Left renal cortex interstitium (tissue), 4 donors: ENCODE data around the gene NFATC3. TPM values are rescaled to one million over a fixed set of nuclear protein-coding genes. Genes with fewer than 3 reads are reported as not detected.
A peak's percentile ranks its signal among the peaks of the same experiment; 100 is the strongest.

Experiments
- DNase-seq, 4 donors: peaks; one replicate each; pipeline ENCODE4 v3.0.0-alpha.2; 2013; ENCODE audit warnings: low read depth in 4 of 4, low spot score in 2 of 4, missing footprints in 1 of 4
- polyA plus RNA-seq, 4 donors: library from polyadenylated mRNA; unstranded; fragments of 120-200 nt; gene quantifications; one replicate each; pipeline ENCODE4 v1.2.1, GENCODE V29; 2013; ENCODE audit not compliant: insufficient read length in 4 of 4

The NFATC3 gene
- polyA plus RNA-seq, 4 donors: 30.8 to 35.5 (median 32.9) TPM

- no peak for DNase-seq
These were observed 94.7 kb downstream of the NFATC3 start for GRCh38 chr16:68179855-68180254.

GRCh38 chr16:68183046-68183445 is 97.9 kb downstream of the NFATC3 start:
- no peak for DNase-seq

GRCh38 chr16:68186877-68187276 is 101.7 kb downstream of the NFATC3 start:
- DNase-seq: no peak

- no peak for DNase-seq
These were observed 102.3 kb downstream of the NFATC3 start for GRCh38 chr16:68187505-68187904.

GRCh38 chr16:68188170-68188569 is 103.0 kb downstream of the NFATC3 start:
- DNase-seq: no peak

- DNase-seq: no peak
These were observed 104.9 kb downstream of the NFATC3 start for GRCh38 chr16:68190081-68190480.

GRCh38 chr16:68190736-68191510 is 105.8 kb downstream of the NFATC3 start:
- no peak for DNase-seq

GRCh38 chr16:68194251-68194650 is 109.1 kb downstream of the NFATC3 start:
- no peak for DNase-seq

- no peak for DNase-seq
These were observed 112.1 kb downstream of the NFATC3 start for GRCh38 chr16:68197250-68197649.

- DNase-seq: no peak
These were observed 115.1 kb downstream of the NFATC3 start for GRCh38 chr16:68200088-68200783.

GRCh38 chr16:68202091-68202519 is 116.9 kb downstream of the NFATC3 start:
- peak in 2 of 4 donors; percentile 9 to 24 for DNase-seq

- DNase-seq: no peak
These were observed 121.1 kb downstream of the NFATC3 start for GRCh38 chr16:68206245-68206644.

GRCh38 chr16:68214726-68215125 is 129.6 kb downstream of the NFATC3 start:
- DNase-seq: no peak

GRCh38 chr16:68215302-68215701 is 130.1 kb downstream of the NFATC3 start:
- DNase-seq: no peak

- DNase-seq: no peak
These were observed 131.1 kb downstream of the NFATC3 start for GRCh38 chr16:68216240-68216639.

- DNase-seq: no peak
These were observed 132.3 kb downstream of the NFATC3 start for GRCh38 chr16:68217506-68217905.

GRCh38 chr16:68219725-68220351 is 134.7 kb downstream of the NFATC3 start:
- no peak for DNase-seq

- DNase-seq: no peak
These were observed 137.9 kb downstream of the NFATC3 start for GRCh38 chr16:68223072-68223471.

GRCh38 chr16:68226116-68226515 is 140.9 kb downstream of the NFATC3 start:
- DNase-seq: no peak

GRCh38 chr16:68227183-68227793 is 142.1 kb downstream of the NFATC3 start:
- no peak for DNase-seq
